SK-N-MC (cell line): ENCODE measurements around the gene NAA10.
"Not testable (repeated sequence)": the region's sequence is repeated elsewhere in the genome, so short reads cannot be mapped to it uniquely, and the experiment has no call there.

Experiments
- DNase-seq: peaks from one replicate; pipeline ENCODE4 v3.0.0-alpha.2; 2011; ENCODE audit warnings: low read depth, low spot score
- H3K27ac ChIP-seq: fragments of 200-600 bp; sonication (generic); 2 replicates; pipeline ENCODE4 v1.5.1; 2016; ENCODE audit warnings: mixed run types
- H3K36me3 ChIP-seq: fragments of 200-600 bp; sonication (generic); 2 replicates; pipeline ENCODE4 v1.6.1; 2017; ENCODE audit warnings: antibody characterized with exemption, low read length, mixed read lengths; ENCODE audit not compliant: insufficient read depth
- H3K4me3 ChIP-seq: fragments of 200-600 bp; sonication (generic); 2 replicates; pipeline ENCODE4 v1.5.1; 2016
- H3K9ac ChIP-seq: fragments of 200-600 bp; sonication (generic); 2 replicates; pipeline ENCODE4 v1.8.0; 2017; ENCODE audit warnings: mixed run types, mixed read lengths; ENCODE audit not compliant: insufficient read length
- H3K9me3 ChIP-seq: fragments of 200-600 bp; sonication (generic); 2 replicates; pipeline ENCODE4 v1.6.1; 2017; ENCODE audit warnings: low read depth, mild to moderate bottlenecking, antibody characterized with exemption, low read length, moderate library complexity, mixed read lengths
- EZH2 ChIP-seq: fragments of 200-600 bp; sonication (generic); IDR thresholded peaks from one replicate; pipeline ENCODE4 v1.6.1; 2017; ENCODE audit warnings: antibody characterized with exemption
- FOXP2 ChIP-seq: optimal IDR thresholded peaks from 2 replicates; pipeline ENCODE3; 2011; ENCODE audit warnings: mild to moderate bottlenecking, moderate library complexity; ENCODE audit not compliant: insufficient read depth; ENCODE audit errors: extremely low read length, control extremely low read depth
- POLR2AphosphoS5 ChIP-seq: IDR thresholded peaks from 2 replicates; pipeline ENCODE4 v1.6.1; 2012; ENCODE audit warnings: mild to moderate bottlenecking, low read depth, low read length, borderline replicate concordance

The NAA10 gene

DNA sequence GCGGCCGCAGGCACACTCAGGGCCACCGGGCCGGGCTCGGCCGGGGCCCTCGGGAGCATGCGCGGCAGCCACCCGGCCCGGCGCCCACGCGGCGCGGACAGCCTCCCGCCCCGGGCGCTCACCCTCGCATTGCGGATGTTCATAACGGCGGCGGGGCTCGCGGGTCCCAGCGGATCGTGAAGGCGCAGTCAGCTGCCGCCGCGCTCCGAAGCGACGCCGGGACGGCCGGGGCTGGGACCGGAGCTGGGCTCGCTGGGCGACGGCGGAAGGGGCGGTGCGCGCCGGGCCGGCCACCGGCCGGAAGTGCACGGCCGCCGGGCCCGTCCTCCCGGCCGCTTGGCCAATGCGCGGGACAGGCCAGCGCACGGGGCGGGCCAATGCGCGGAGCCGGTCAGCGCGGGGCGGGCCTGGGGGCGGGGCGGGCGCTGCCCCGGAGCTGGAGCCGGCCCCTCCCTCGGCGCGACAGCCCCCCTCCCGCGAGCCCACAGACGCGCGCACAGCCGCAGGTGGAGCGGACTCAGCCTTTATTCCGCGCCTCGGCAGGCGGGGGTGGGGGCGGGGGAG is at the start of gene NAA10:
NAA10 (minus strand) TSS at position 276 of the 564 bp plus-strand sequence; CDS start at position 143, 133 bp downstream.
- TF ChIP-seq POLR2AphosphoS5: peak; percentile 22; the same call in 1 of the 2 replicates
- no peak for TF ChIP-seq EZH2
- peak within 1 kb of the TSS; percentile 50 for H3K27ac ChIP-seq
- peak within 1 kb of the TSS; percentile 68 for H3K9ac ChIP-seq
- H3K36me3 ChIP-seq: peaks cover 5% of the 10 kb centered on the region; the same call in 1 of the 2 replicates
- H3K4me3 ChIP-seq: peak within 1 kb of the TSS; percentile 76
- H3K9me3 ChIP-seq: no peaks in the 10 kb centered on the region
- DNase-seq: no peak

DNA sequence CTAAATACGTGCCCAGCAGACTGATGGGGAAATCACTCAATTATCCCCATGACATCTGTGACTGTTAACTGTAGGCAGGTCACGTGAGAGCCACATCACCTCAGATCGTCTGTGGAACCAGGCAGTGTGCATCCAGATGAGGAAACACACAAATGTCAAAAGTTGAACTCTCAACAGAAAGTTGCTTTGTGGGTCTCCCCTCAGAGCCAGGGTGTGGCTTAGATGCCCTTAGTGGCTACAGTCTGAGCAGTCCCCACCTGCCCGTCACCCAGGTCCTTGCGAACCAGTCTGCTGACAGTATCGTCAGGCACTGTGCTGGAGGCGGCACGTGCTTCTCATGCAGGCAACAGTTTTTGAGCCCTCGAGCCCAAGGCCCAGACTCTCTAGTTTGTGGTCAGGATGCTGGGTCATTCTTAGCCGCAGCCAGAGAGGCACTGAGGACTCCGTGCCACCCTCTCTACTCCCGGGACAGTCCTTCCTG is 48.5 kb upstream of the NAA10 start:
- Histone ChIP-seq H3K9me3 (no peaks in the 10 kb centered on the region), H3K9ac (no peak overlapping the region), H3K36me3 (no peaks in the 10 kb centered on the region), H3K4me3 (no peak overlapping the region), H3K27ac (no peak overlapping the region)
- DNase-seq: no peak
- TF ChIP-seq POLR2AphosphoS5 (no peak), FOXP2 (no peak), EZH2 (no peak)

DNA sequence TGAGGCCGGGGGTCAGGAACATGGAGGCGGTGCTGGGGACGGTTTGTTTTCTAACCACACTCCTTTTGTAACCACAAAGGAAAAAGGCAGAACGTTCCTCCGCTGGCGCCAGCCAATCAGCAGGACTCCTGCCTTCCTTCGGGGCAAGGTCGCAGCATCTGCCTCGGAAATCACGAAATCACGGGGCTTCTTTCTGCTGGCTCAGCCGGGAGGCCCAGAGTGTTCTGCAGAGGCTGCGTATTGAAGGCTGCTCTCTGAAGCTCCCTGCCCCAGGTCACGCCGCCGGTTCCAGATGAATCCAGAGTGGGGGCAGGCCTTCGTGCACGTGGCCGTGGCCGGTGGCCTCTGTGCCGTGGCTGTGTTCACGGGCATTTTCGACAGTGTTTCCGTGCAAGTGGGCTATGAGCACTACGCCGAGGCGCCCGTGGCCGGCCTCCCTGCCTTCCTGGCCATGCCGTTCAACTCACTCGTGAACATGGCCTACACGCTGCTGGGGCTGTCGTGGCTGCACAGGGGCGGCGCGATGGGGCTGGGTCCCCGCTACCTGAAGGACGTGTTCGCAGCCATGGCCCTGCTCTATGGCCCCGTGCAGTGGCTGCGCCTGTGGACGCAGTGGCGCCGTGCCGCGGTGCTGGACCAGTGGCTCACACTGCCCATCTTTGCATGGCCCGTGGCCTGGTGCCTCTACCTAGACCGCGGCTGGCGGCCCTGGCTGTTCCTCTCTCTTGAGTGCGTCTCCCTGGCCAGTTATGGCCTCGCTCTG is 47.1 kb upstream of the NAA10 start:
- Histone ChIP-seq H3K9ac (peak overlapping the region; percentile 5), H3K27ac (peak overlapping the region; percentile 87)

DNA sequence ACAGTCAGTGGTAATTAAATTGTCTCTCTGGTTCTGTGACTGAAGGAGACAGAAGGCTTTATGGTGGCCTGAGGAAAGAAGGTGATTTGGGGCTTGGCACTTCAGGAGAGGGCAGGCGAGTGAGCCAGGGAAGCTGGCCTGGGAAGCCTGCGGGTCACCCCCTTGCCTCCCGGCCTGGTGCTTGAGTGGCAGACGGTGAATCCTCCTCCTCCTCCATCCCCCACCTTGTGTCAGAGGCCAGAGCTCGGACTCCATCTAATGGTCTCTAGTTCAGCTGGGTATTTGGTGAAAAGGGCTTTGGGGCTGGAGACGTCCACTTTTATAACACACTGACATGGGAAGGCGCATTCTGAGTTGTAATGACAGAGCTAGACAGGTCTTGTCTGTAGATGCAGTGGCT is 46.4 kb upstream of the NAA10 start:
- Histone ChIP-seq H3K36me3 (no peaks in the 10 kb centered on the region), H3K27ac (peak overlapping the region; percentile 87), H3K9me3 (no peaks in the 10 kb centered on the region), H3K9ac (peak overlapping the region; percentile 5), H3K4me3 (peak overlapping the region; percentile 48; the same call in 1 of the 2 replicates)
- no peak for DNase-seq
- TF ChIP-seq FOXP2: no peak
- no peak for TF ChIP-seq EZH2
- TF ChIP-seq POLR2AphosphoS5: no peak

More for the DNA sequence above, 47.1 kb upstream of the NAA10 start:
- peak; percentile 55 for DNase-seq
- TF ChIP-seq POLR2AphosphoS5 (no peak), FOXP2 (no peak), EZH2 (no peak)
- Histone ChIP-seq H3K36me3 (no peaks in the 10 kb centered on the region), H3K9me3 (no peaks in the 10 kb centered on the region), H3K4me3 (peak overlapping the region; percentile 48; the same call in 1 of the 2 replicates)

DNA sequence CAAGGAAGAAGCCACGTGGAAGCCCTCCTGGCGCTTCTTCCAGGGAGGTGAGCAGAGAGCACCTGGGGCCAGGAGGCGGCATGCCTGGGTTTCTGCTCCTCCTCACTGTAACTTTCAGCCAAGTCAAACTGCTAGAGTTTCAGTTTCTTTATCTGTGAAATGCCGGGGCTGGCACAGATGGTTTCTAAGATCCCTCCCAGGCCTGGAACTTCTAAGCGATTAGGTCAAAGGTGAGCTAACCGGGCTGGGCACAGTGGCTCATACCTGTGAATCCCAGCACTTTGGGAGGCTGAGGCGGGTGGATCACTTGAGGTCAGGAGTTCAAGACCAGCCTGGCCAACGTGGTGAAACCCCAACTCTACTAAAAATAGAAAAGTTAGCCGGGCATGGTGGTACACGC is 45.6 kb upstream of the NAA10 start:
- H3K36me3 ChIP-seq, H3K9ac ChIP-seq, H3K4me3 ChIP-seq, H3K27ac ChIP-seq, H3K9me3 ChIP-seq, DNase-seq: not testable (repeated sequence)

DNA sequence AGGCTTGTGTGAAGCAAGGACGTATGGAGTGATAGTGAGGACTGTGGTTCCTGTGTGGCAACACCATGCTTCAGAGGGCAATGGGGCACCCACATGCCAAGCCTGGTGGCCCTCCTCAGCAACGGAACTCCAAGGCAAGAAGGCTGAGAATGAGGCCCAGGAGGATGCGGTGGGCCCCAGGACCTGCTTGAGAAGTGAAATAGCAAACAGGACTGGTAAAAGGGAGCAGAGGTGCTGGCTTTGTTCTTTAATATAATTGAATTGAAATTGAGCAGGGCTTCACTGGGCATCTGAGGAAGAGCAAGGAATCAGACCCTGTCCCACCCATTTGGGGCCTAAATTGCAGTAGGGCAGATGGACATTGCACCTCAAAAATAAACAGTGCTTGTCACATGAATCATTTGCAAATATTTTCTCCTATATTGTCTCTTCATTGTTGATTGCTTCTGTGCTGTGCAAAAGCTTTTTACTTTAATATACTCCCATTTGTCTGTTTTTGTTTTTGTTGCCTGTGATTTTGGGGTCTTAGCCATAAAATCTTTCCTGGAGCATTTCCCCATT is 40.0 kb upstream of the NAA10 start:
- Histone ChIP-seq H3K36me3 (no peaks in the 10 kb centered on the region), H3K4me3 (no peak overlapping the region), H3K9me3 (no peaks in the 10 kb centered on the region), H3K9ac (no peak overlapping the region), H3K27ac (no peak overlapping the region)
- TF ChIP-seq POLR2AphosphoS5: no peak
- TF ChIP-seq FOXP2: no peak
- no peak for DNase-seq

DNA sequence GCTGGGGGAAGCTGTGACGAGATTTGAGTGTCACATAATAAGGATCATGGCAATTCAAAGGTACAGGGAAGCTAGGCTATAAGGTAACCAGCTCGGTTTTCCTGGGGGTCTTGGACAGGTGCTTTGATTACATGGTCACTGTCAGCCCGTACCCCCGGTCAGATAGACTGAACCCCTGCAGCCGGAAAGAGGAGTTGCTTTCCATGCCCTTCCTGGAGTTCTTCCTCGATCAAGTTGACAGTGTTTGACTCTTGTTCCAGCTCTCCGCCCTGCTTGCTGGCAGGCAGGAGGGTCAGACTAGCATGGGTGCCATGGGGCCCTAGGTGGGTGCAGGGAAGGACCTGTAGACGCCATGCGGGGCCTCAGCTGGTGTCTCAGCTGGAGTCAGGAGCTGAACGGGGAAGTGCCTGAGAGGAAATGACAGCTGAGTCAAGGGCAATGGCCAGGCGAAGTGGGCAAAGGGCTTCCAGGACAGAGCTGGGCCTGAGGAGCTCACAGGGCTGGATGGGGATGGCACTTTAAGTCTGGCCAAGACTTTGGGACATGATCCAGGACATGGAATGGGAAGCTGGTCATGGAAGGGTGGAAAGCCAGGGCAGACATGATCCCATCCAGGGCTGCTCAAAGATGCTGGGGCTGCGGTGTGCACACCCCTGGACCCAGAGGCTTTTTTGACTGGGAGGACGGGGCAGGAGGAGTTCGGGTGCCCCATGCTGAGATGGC is 39.3 kb upstream of the NAA10 start:
- DNase-seq: no peak
- Histone ChIP-seq H3K36me3 (0 out of 2 replicates have a peak, but pooled peaks cover 3% of the 10 kb centered on the region), H3K4me3 (peak overlapping the region; percentile 80; the same call in 1 of the 2 replicates), H3K9ac (peak overlapping the region; percentile 100), H3K9me3 (no peaks in the 10 kb centered on the region), H3K27ac (peak overlapping the region; percentile 100; the same call in 1 of the 2 replicates)
- no peak for TF ChIP-seq FOXP2
- TF ChIP-seq EZH2: no peak
- TF ChIP-seq POLR2AphosphoS5: no peak

DNA sequence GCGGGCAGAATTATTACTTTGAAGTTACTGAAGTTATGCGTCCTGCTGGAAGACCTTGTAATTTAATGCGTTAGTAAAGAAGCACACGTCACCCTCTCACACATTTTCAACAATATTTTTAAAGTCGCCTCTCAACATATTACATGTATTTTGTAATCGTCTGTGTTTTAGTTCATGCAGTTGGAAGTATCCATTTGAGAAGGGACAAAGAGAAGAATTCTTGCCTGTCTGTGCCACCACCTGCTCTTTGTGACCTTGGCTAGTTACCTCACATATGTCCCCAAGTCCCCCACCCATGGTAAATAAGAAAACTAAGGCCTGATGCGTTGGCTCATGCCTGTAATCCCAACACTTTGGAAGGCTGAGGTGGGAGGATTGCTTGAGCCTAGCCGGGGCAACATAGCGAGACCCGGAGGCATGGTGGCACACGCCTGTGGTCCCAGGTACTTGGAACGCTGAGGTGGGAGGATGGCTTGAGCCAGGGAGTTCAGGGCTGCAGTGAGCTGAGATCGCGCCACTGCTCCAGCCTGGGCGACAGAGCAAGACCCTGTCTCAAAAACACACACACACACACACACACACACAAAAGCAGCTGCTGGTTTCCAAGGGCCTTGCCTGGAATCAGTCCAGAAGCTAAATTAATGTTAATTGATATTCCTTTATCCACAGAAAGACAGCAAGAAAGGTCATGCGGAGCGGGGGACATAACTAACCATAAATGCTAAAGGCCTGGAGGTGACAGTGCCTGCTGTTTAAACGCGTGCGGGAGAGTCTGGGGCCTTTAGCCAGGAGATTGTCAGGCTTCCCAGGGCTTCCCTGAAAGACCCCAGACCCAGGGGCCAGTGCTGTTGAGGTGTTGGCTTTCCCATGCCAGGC is 38.5 kb upstream of the NAA10 start:
- Histone ChIP-seq H3K27ac (peak overlapping the region; percentile 100), H3K36me3 (peaks cover 7% of the 10 kb centered on the region; the same call in 1 of the 2 replicates), H3K9ac (peak overlapping the region; percentile 100), H3K9me3 (no peaks in the 10 kb centered on the region), H3K4me3 (peak overlapping the region; percentile 80)
- DNase-seq: no peak
- TF ChIP-seq POLR2AphosphoS5 (0 out of 2 replicates have a peak, but pooled peaks have one; percentile 6), FOXP2 (no peak)
